Liver (tissue), 9 donors: Measurements from ENCODE around the gene IFT52. TPM values are rescaled to one million over a fixed set of nuclear protein-coding genes. Genes with fewer than 3 reads are reported as not detected.
"Not testable (repeated sequence)": the region's sequence is repeated elsewhere in the genome, so short reads cannot be mapped to it uniquely, and the experiment has no call there.

ENCODE experiments used
- DNase-seq: peaks from one replicate; pipeline ENCODE4 v3.0.0-alpha.2; 2017; ENCODE audit warnings: low spot score
- H3K27ac ChIP-seq, 2 donors: one replicate each; pipeline ENCODE4 v1.7.0; 2013; ENCODE audit warnings: inconsistent platforms in 2 of 2, low read length in 2 of 2, control low read depth in 1 of 2, low read depth in 1 of 2, mild to moderate bottlenecking in 1 of 2
- H3K27me3 ChIP-seq, 4 donors: one replicate each; pipeline versions ENCODE4 v1.6.1 to v1.7.0; 2013; ENCODE audit warnings: low read length in 3 of 4, inconsistent platforms in 1 of 4, mild to moderate bottlenecking in 1 of 4, moderate library complexity in 1 of 4; ENCODE audit not compliant: control insufficient read depth in 4 of 4, insufficient read depth in 4 of 4
- H3K36me3 ChIP-seq, 4 donors: one replicate each; pipeline versions ENCODE4 v1.6.1 to v1.7.0; 2013; ENCODE audit warnings: low read length in 3 of 4, mild to moderate bottlenecking in 3 of 4, low read depth in 1 of 4, moderate library complexity in 1 of 4; ENCODE audit not compliant: control insufficient read depth in 4 of 4, insufficient read depth in 3 of 4
- H3K4me1 ChIP-seq, 4 donors: one replicate each; pipeline versions ENCODE4 v1.6.1 to v1.7.0; 2013; ENCODE audit warnings: low read length in 3 of 4, mild to moderate bottlenecking in 3 of 4, moderate library complexity in 1 of 4; ENCODE audit not compliant: control insufficient read depth in 4 of 4, insufficient read depth in 4 of 4
- H3K4me3 ChIP-seq, 3 donors: one replicate each; pipeline versions ENCODE4 v1.6.1 to v1.7.0; 2013; ENCODE audit warnings: low read length in 3 of 3, control low read depth in 1 of 3, low read depth in 1 of 3, mild to moderate bottlenecking in 1 of 3
- H3K9ac ChIP-seq, 2 donors: one replicate each; pipeline ENCODE4 v1.7.0; 2013; ENCODE audit warnings: low read length in 2 of 2, mild to moderate bottlenecking in 2 of 2, moderate library complexity in 2 of 2, control low read depth in 1 of 2, low read depth in 1 of 2
- H3K9me3 ChIP-seq, 4 donors: one replicate each; pipeline versions ENCODE4 v1.6.1 to v1.7.0; 2013; ENCODE audit warnings: low read length in 3 of 4; ENCODE audit not compliant: control insufficient read depth in 4 of 4
- ATF3 ChIP-seq: IDR thresholded peaks from 2 replicates; pipeline ENCODE4 v1.6.1; 2016; ENCODE audit warnings: antibody characterized with exemption
- EGR1 ChIP-seq, 2 donors: IDR thresholded peaks; 2 replicates each; pipeline ENCODE4 v1.6.1; 2016 to 2018; ENCODE audit warnings: antibody characterized with exemption in 2 of 2, low read depth in 2 of 2
- FOXA1 ChIP-seq: IDR thresholded peaks from 2 replicates; pipeline ENCODE4 v1.6.1; 2016; ENCODE audit warnings: antibody characterized with exemption
- FOXA2 ChIP-seq: IDR thresholded peaks from 2 replicates; pipeline ENCODE4 v1.6.1; 2016; ENCODE audit warnings: antibody characterized with exemption
- GABPA ChIP-seq, 2 donors: IDR thresholded peaks in 1 of 2; conservative IDR thresholded peaks in 1 of 2; 2 replicates each; pipeline ENCODE4 v1.6.1; 2016; ENCODE audit warnings: antibody characterized with exemption in 2 of 2, mild to moderate bottlenecking in 1 of 2, moderate library complexity in 1 of 2
- HNF4A ChIP-seq, 2 donors: conservative IDR thresholded peaks; 2 replicates each; pipeline ENCODE4 v1.6.1; 2016; ENCODE audit warnings: antibody characterized with exemption in 2 of 2, mild to moderate bottlenecking in 2 of 2
- HNF4G ChIP-seq: IDR thresholded peaks from 2 replicates; pipeline ENCODE4 v1.6.1; 2016; ENCODE audit warnings: antibody characterized with exemption
- JUND ChIP-seq, 2 donors: IDR thresholded peaks; 2 replicates each; pipeline ENCODE4 v1.6.1; 2016; ENCODE audit warnings: antibody characterized with exemption in 2 of 2
- MAX ChIP-seq: IDR thresholded peaks from 2 replicates; pipeline ENCODE4 v1.6.1; 2016; ENCODE audit warnings: antibody characterized with exemption
- NR2F2 ChIP-seq: IDR thresholded peaks from 2 replicates; pipeline ENCODE4 v1.6.1; 2016; ENCODE audit warnings: antibody characterized with exemption
- RAD21 ChIP-seq, 2 donors: IDR thresholded peaks; 2 replicates each; pipeline ENCODE4 v1.6.1; 2016; ENCODE audit warnings: antibody characterized with exemption in 2 of 2, mild to moderate bottlenecking in 2 of 2
- RXRA ChIP-seq, 2 donors: IDR thresholded peaks; 2 replicates each; pipeline ENCODE4 v1.6.1; 2017 to 2018; ENCODE audit warnings: antibody characterized with exemption in 2 of 2, mild to moderate bottlenecking in 1 of 2
- SP1 ChIP-seq: IDR thresholded peaks from 2 replicates; pipeline ENCODE4 v1.6.1; 2018; ENCODE audit warnings: antibody characterized with exemption, mild to moderate bottlenecking
- TAF1 ChIP-seq: conservative IDR thresholded peaks from 2 replicates; pipeline ENCODE4 v1.6.1; 2016; ENCODE audit warnings: antibody characterized with exemption, mild to moderate bottlenecking
- YY1 ChIP-seq: IDR thresholded peaks from 2 replicates; pipeline ENCODE4 v1.6.1; 2016; ENCODE audit warnings: antibody characterized with exemption, mild to moderate bottlenecking
- WGBS: extraction: QIAGEN DNeasy Blood & Tissue Kit; methylation state at CpG from one replicate; pipeline ENCODE4 v1.1.7; 2013; 5-methylcytosine and 5-hydroxymethylcytosine counted together
- polyA plus RNA-seq, 2 donors: library from polyadenylated mRNA; stranded (reverse) in 1 of 2; unstranded in 1 of 2; fragments of 200-250 nt in 1 of 2; fragments of >200 nt in 1 of 2; fragmentation: Nextera tagmentation in 1 of 2; extraction: Ambion mirVana in 1 of 2; gene quantifications; one replicate each; pipeline versions ENCODE4 v1.2.1 to v1.2.3, GENCODE V29; 2013 to 2015
- total RNA-seq, 2 donors: library from RNA; depleted of rRNA; stranded (reverse); fragments of >200 nt; gene quantifications; one replicate each; pipeline ENCODE4 v1.2.3, GENCODE V29; 2014
- TF ChIP-seq, protein P1 (sequence below): fragments of 150-350 bp; IDR thresholded peaks from 2 replicates; pipeline ENCODE4 v1.5.1; 2017; ENCODE audit warnings: improper control_type of control experiment, low read depth, low read length; ENCODE audit not compliant: missing input control
- TF ChIP-seq, protein P2 (sequence below): IDR thresholded peaks from 2 replicates; pipeline ENCODE4 v1.6.1; 2016; ENCODE audit warnings: antibody characterized with exemption, mild to moderate bottlenecking
- TF ChIP-seq, protein P3 (sequence below): IDR thresholded peaks from 2 replicates; pipeline ENCODE4 v1.6.1; 2016; ENCODE audit warnings: antibody characterized with exemption
- donor health status: healthy.
- donor health status: healthy.
- donor health status: healthy.
- donor health status: healthy.
- donor health status: healthy.

The IFT52 gene
- total and polyA plus RNA-seq, 4 donors = 3.3 to 24.3 (median 4.8) TPM

GRCh38 chr20:43642548-43642947 is 51.8 kb downstream of the IFT52 start:
- Histone ChIP-seq H3K9me3 (no peaks in the 10 kb centered on the region), H3K27me3 (no peaks in the 10 kb centered on the region), H3K4me3 (no peak overlapping the region), H3K4me1 (no peaks in the 10 kb centered on the region), H3K9ac (no peak overlapping the region), H3K36me3 (peaks cover 0 to 20% (median 13%) of the 10 kb centered on the region in 4 donors), H3K27ac (no peak overlapping the region)
- 96% methylated on average over 4 of the region's 4 CpGs for WGBS
- DNase-seq = no peak
- no peak for TF ChIP-seq NR2F2
- TF ChIP-seq, protein P1, sequence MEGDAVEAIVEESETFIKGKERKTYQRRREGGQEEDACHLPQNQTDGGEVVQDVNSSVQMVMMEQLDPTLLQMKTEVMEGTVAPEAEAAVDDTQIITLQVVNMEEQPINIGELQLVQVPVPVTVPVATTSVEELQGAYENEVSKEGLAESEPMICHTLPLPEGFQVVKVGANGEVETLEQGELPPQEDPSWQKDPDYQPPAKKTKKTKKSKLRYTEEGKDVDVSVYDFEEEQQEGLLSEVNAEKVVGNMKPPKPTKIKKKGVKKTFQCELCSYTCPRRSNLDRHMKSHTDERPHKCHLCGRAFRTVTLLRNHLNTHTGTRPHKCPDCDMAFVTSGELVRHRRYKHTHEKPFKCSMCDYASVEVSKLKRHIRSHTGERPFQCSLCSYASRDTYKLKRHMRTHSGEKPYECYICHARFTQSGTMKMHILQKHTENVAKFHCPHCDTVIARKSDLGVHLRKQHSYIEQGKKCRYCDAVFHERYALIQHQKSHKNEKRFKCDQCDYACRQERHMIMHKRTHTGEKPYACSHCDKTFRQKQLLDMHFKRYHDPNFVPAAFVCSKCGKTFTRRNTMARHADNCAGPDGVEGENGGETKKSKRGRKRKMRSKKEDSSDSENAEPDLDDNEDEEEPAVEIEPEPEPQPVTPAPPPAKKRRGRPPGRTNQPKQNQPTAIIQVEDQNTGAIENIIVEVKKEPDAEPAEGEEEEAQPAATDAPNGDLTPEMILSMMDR = no peak
- no peak for TF ChIP-seq MAX
- no peak for TF ChIP-seq FOXA1
- no peak for TF ChIP-seq FOXA2
- TF ChIP-seq, protein P2, sequence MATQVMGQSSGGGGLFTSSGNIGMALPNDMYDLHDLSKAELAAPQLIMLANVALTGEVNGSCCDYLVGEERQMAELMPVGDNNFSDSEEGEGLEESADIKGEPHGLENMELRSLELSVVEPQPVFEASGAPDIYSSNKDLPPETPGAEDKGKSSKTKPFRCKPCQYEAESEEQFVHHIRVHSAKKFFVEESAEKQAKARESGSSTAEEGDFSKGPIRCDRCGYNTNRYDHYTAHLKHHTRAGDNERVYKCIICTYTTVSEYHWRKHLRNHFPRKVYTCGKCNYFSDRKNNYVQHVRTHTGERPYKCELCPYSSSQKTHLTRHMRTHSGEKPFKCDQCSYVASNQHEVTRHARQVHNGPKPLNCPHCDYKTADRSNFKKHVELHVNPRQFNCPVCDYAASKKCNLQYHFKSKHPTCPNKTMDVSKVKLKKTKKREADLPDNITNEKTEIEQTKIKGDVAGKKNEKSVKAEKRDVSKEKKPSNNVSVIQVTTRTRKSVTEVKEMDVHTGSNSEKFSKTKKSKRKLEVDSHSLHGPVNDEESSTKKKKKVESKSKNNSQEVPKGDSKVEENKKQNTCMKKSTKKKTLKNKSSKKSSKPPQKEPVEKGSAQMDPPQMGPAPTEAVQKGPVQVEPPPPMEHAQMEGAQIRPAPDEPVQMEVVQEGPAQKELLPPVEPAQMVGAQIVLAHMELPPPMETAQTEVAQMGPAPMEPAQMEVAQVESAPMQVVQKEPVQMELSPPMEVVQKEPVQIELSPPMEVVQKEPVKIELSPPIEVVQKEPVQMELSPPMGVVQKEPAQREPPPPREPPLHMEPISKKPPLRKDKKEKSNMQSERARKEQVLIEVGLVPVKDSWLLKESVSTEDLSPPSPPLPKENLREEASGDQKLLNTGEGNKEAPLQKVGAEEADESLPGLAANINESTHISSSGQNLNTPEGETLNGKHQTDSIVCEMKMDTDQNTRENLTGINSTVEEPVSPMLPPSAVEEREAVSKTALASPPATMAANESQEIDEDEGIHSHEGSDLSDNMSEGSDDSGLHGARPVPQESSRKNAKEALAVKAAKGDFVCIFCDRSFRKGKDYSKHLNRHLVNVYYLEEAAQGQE = no peak
- no peak for TF ChIP-seq TAF1
- TF ChIP-seq HNF4A (conservative IDR thresholded peaks at IDR 0.05) = no peak
- no peak for TF ChIP-seq RXRA (IDR thresholded peaks at IDR 0.05)
- TF ChIP-seq GABPA (IDR thresholded peaks at IDR 0.05 in 1 of 2, conservative IDR thresholded peaks at IDR 0.05 in 1 of 2) = no peak
- no peak for TF ChIP-seq YY1
- no peak for TF ChIP-seq RAD21 (IDR thresholded peaks at IDR 0.05)
- TF ChIP-seq SP1 = no peak
- TF ChIP-seq HNF4G = no peak
- no peak for TF ChIP-seq EGR1 (IDR thresholded peaks at IDR 0.05; ENCODE audit: low read depth in 2 of 2)
- no peak for TF ChIP-seq ATF3

DNA sequence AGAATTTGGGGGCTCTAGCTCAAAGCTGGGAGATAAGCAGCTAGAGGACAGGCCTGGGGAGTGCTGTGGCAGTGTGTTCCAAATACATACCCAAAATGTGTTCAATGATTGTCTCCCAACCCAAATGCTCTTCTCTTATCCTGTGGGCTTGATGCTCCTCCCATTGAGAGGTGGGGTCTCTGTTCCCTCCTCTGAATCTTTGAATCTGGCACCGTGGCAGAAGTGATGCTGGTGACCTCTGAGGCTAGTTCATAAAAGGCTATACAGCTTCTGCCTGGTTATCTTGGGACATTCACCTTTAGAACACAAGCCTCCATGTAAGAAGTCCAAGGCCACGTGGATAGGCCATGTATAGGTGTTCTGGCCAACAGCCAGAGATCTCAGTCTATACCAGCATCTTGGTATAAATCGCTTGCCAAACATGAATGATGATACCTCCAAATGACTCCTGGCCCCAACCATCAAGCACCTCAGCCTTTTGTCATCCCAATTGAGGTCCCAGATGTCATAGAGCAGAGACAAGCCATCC is 60.3 kb downstream of the IFT52 start:
- TF ChIP-seq SP1 (no peak), JUND (IDR thresholded peaks at IDR 0.05) (no peak), TAF1 (no peak), EGR1 (IDR thresholded peaks at IDR 0.05; ENCODE audit: low read depth in 2 of 2) (no peak)
- TF ChIP-seq, protein P3, sequence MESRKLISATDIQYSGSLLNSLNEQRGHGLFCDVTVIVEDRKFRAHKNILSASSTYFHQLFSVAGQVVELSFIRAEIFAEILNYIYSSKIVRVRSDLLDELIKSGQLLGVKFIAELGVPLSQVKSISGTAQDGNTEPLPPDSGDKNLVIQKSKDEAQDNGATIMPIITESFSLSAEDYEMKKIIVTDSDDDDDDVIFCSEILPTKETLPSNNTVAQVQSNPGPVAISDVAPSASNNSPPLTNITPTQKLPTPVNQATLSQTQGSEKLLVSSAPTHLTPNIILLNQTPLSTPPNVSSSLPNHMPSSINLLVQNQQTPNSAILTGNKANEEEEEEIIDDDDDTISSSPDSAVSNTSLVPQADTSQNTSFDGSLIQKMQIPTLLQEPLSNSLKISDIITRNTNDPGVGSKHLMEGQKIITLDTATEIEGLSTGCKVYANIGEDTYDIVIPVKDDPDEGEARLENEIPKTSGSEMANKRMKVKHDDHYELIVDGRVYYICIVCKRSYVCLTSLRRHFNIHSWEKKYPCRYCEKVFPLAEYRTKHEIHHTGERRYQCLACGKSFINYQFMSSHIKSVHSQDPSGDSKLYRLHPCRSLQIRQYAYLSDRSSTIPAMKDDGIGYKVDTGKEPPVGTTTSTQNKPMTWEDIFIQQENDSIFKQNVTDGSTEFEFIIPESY = no peak
- TF ChIP-seq, protein P1 = no peak
- Histone ChIP-seq H3K4me3 (no peak overlapping the region), H3K9ac (no peak overlapping the region), H3K4me1 (peaks cover 0 to 3% (median 1%) of the 10 kb centered on the region in 4 donors), H3K27me3 (no peaks in the 10 kb centered on the region), H3K27ac (no peak overlapping the region), H3K9me3 (no peaks in the 10 kb centered on the region), H3K36me3 (peaks cover 0 to 8% (median 1%) of the 10 kb centered on the region in 4 donors)
- DNase-seq = no peak
- 78% methylated on average over 3 of the region's 3 CpGs for WGBS

- not testable (repeated sequence) for H3K9ac ChIP-seq, H3K4me3 ChIP-seq, H3K27ac ChIP-seq, H3K27me3 ChIP-seq, H3K36me3 ChIP-seq, H3K9me3 ChIP-seq, H3K4me1 ChIP-seq, DNase-seq
- WGBS = 96% methylated on average over 10 of the region's 10 CpGs
These were observed 61.0 kb downstream of the IFT52 start for GRCh38 chr20:43651650-43652184.
